ENCODE data around the gene RUFY3.
"Not testable (repeated sequence)": the region's sequence is repeated elsewhere in the genome, so short reads cannot be mapped to it uniquely, and the experiment has no call there.

Gene RUFY3

GRCh38 chr4:70768301-70768948 lies 46.7 kb downstream of the RUFY3 start:
- Histone ChIP-seq H3K27ac (replicated peaks) (no peak overlapping the region), H3K27me3 (ENCODE audit: insufficient read depth, poor library complexity, severe bottlenecking) (no peaks in the 10 kb centered on the region), H3K4me3 (replicated peaks; ENCODE audit: insufficient read depth, low read length) (no peak overlapping the region)
- TF ChIP-seq REST (IDR thresholded peaks at IDR 0.05; ENCODE audit: insufficient replicate concordance, low read depth) (no peak), GABPA (IDR thresholded peaks at IDR 0.05; ENCODE audit: low read depth) (no peak), POLR2AphosphoS5 (IDR thresholded peaks at IDR 0.05; ENCODE audit: low read depth) (no peak), SPI1 (IDR thresholded peaks at IDR 0.05; ENCODE audit: borderline replicate concordance, low read depth) (no peak), CTCF (IDR thresholded peaks at IDR 0.05; ENCODE audit: insufficient read depth, low read length) (no peak)
- no peak for DNase-seq (ENCODE audit: low read depth in 1 of 2, low spot score in 1 of 2)

GRCh38 chr4:70769396-70769795 lies 47.6 kb downstream of the RUFY3 start:
- not testable (repeated sequence) for H3K27ac ChIP-seq (replicated peaks); H3K4me3 ChIP-seq (replicated peaks; ENCODE audit: insufficient read depth, low read length); H3K27me3 ChIP-seq (ENCODE audit: insufficient read depth, poor library complexity, severe bottlenecking); DNase-seq (ENCODE audit: low read depth in 1 of 2, low spot score in 1 of 2)

- Histone ChIP-seq H3K4me3 (replicated peaks; ENCODE audit: insufficient read depth, low read length) (no peak overlapping the region), H3K27me3 (ENCODE audit: insufficient read depth, poor library complexity, severe bottlenecking) (no peaks in the 10 kb centered on the region), H3K27ac (replicated peaks) (no peak overlapping the region)
- DNase-seq (ENCODE audit: low read depth in 1 of 2, low spot score in 1 of 2), result no peak
- TF ChIP-seq CTCF (IDR thresholded peaks at IDR 0.05; ENCODE audit: insufficient read depth, low read length) (no peak), POLR2AphosphoS5 (IDR thresholded peaks at IDR 0.05; ENCODE audit: low read depth) (no peak), SPI1 (IDR thresholded peaks at IDR 0.05; ENCODE audit: borderline replicate concordance, low read depth) (no peak), REST (IDR thresholded peaks at IDR 0.05; ENCODE audit: insufficient replicate concordance, low read depth) (no peak), GABPA (IDR thresholded peaks at IDR 0.05; ENCODE audit: low read depth) (no peak)
Observed at GRCh38 chr4:70772929-70773555, 51.3 kb downstream of the RUFY3 start.

GRCh38 chr4:70778888-70779422 lies 57.2 kb downstream of the RUFY3 start:
- no peak overlapping the region for H3K4me3 ChIP-seq (replicated peaks; ENCODE audit: insufficient read depth, low read length)
- H3K27ac ChIP-seq (replicated peaks), result no peak overlapping the region
- no peak for TF ChIP-seq POLR2AphosphoS5 (IDR thresholded peaks at IDR 0.05; ENCODE audit: low read depth)
- no peak for TF ChIP-seq SPI1 (IDR thresholded peaks at IDR 0.05; ENCODE audit: borderline replicate concordance, low read depth)
- no peak for TF ChIP-seq CTCF (IDR thresholded peaks at IDR 0.05; ENCODE audit: insufficient read depth, low read length)
- TF ChIP-seq GABPA (IDR thresholded peaks at IDR 0.05; ENCODE audit: low read depth), result no peak
- no peak for TF ChIP-seq REST (IDR thresholded peaks at IDR 0.05; ENCODE audit: insufficient replicate concordance, low read depth)
- no peak for DNase-seq (ENCODE audit: low read depth in 1 of 2, low spot score in 1 of 2)
- no peaks in the 10 kb centered on the region for H3K27me3 ChIP-seq (ENCODE audit: insufficient read depth, poor library complexity, severe bottlenecking)
